Prostate gland (tissue), 2 donors: ENCODE data around the gene SLC39A1.

ENCODE experiments used
- CTCF ChIP-seq, 4 experiments: fragments of 200-600 bp in 2 of 4; fragments of 450-650 bp in 2 of 4; sonication (generic) in 2 of 4; IDR thresholded peaks; 1 replicate in 3 of 4; 2 replicates in 1 of 4; pipeline ENCODE4 v1.5.1; 2016 to 2019; ENCODE audit warnings: antibody characterized with exemption in 4 of 4, mild to moderate bottlenecking in 2 of 4, moderate library complexity in 2 of 4
- POLR2A ChIP-seq: fragments of 450-650 bp; IDR thresholded peaks from one replicate; pipeline ENCODE4 v1.6.1; 2016; ENCODE audit warnings: antibody characterized with exemption, mild to moderate bottlenecking
- POLR2AphosphoS5 ChIP-seq: sonication (generic); formaldehyde crosslinking; IDR thresholded peaks from one replicate; pipeline ENCODE4 v1.6.1; 2017; ENCODE audit warnings: antibody characterized with exemption

GRCh38 chr1:153973525-153973924, 10.2 kb upstream of the SLC39A1 start:
- TF ChIP-seq CTCF (IDR thresholded peaks at IDR 0.05) (no peak), POLR2A (no peak), POLR2AphosphoS5 (no peak)
